VCaP (cell line): Measurements from ENCODE around the gene CCIN.

Source experiments
- H3K27ac ChIP-seq: fragments of 450-650 bp; 2 replicates; pipeline ENCODE4 v1.5.1; 2017
- CTCF ChIP-seq: fragments of 450-650 bp; conservative IDR thresholded peaks from 2 replicates; pipeline ENCODE4 v1.5.1; 2017; ENCODE audit warnings: mild to moderate bottlenecking, moderate library complexity

The CCIN gene

GRCh38 chr9:36213387-36213786 is 44.2 kb downstream of the CCIN start:
- no peak for TF ChIP-seq CTCF
- H3K27ac ChIP-seq, result no peak overlapping the region

GRCh38 chr9:36213989-36214388 is 44.8 kb downstream of the CCIN start:
- no peak for TF ChIP-seq CTCF
- no peak overlapping the region for H3K27ac ChIP-seq

- no peak overlapping the region for H3K27ac ChIP-seq
- TF ChIP-seq CTCF, result no peak
These were observed 45.4 kb downstream of the CCIN start for GRCh38 chr9:36214571-36214970.

GRCh38 chr9:36217256-36217968 is 48.2 kb downstream of the CCIN start:
- no peak overlapping the region for H3K27ac ChIP-seq
- no peak for TF ChIP-seq CTCF

GRCh38 chr9:36218011-36218410 is 48.8 kb downstream of the CCIN start:
- no peak for TF ChIP-seq CTCF
- no peak overlapping the region for H3K27ac ChIP-seq

- TF ChIP-seq CTCF, result no peak
- H3K27ac ChIP-seq, result no peak overlapping the region
These were observed 49.3 kb downstream of the CCIN start for GRCh38 chr9:36218411-36218901.
